NCI-H69 (cell line): ENCODE measurements around the gene SLC17A6.
A peak's percentile ranks its signal among the peaks of the same experiment; 100 is the strongest.

Experiments
- DNase-seq: peaks from one replicate; lab custom pipeline; 2025; lab: John Stamatoyannopoulos, UW

The SLC17A6 gene

DNA sequence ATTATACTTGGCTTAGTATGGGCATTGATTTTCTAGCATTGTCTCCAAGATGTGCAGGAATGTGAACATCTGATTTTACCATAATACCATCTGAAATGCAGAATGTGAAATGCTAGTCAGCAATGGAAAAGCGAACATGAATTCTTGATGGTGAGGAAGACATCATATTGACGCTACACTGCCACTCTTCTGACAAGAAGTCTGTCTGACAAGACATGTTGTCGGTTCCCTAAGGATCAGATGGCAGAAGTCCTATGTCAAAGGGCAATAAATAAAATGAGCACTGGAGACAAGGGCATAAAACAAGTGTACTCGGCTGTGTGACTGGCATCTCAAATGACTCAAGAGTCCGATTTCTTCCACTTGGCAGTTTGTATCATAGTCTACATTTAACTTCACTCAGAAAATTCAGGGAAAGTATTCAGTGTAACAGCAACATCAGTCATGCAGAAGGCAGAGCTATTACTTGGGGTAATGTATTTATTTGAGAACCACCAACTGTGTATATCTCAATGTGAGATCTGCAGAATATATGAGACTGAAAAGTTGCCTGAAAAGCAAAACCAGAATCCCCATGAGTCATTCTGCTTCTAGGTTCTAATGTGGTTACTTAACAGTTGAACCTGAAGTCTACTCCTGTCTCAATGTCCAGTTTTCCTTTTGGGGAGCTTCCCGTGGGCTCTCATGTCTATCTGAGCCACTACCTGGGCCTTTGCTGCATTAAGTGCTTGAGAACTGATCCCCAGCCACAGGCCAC lies 51.5 kb downstream of the SLC17A6 start:
- DNase-seq = no peak

GRCh38 chr11:22390283-22390655 lies 52.1 kb downstream of the SLC17A6 start:
- DNase-seq = no peak

DNA sequence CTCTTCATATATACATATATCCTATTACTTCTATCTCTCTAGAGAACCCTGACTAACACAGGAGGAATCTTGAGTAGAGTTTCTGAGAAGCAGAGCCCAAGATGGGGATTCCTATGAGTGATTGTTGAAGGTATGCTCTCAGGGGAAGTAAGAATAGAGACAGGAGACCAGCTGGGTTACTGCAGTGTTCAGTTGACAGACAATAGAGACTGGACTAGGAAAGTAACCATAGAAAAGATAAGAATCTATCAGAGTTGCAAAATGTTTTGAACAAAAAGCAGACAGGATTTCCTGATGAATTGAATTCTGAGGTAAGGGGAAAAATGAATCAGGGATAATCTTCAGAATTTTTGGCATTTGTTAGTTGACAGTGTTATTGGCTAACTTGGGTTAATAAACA lies 54.4 kb downstream of the SLC17A6 start:
- DNase-seq = no peak

GRCh38 chr11:22405377-22405776 lies 67.2 kb downstream of the SLC17A6 start:
- no peak for DNase-seq

DNA sequence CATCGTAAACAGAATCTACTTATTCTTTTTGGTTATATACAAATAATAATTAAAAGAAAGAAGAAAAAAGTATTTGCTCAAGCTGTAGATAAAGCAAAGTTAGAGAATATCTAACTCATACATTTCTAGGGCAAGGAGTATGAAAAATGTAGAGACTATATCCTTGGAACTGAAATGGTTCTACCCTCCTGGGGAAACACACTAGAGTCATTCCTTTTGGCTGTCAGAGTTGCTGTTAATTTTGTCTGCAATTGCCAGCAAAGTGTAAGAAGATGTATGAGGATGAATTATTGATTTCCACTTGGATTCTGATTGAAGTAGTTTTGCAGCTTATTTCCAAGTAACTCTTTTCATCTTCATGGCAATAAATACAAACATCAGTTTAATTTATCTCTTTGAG lies 69.1 kb downstream of the SLC17A6 start:
- DNase-seq = no peak

DNA sequence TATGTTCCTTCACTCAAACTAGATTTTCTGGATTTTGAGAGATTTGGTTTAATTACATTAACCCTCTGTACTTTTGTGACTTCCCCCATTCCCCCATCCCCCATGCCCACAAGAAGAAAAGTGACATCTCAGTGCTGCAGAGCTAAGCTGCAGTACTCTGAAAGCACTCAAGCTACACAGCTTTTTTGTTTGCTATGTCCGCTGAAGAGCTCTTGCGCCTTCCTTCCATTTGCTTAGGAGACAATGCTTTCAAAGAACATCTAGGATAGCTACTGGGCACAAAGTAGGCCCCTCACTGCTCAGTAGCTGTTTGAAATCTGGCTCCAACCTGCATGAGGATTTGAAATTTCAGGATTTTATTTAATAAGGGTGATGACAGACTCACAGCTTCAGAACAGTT lies 69.7 kb downstream of the SLC17A6 start:
- DNase-seq = peak; percentile 64

GRCh38 chr11:22415476-22415875 lies 77.3 kb downstream of the SLC17A6 start:
- no peak for DNase-seq

GRCh38 chr11:22416462-22416861 lies 78.3 kb downstream of the SLC17A6 start:
- DNase-seq = no peak

- no peak for DNase-seq
Measured at GRCh38 chr11:22426915-22427314, 88.7 kb downstream of the SLC17A6 start.
